Pancreas (tissue), 10 donors: ENCODE measurements around the gene MATN4. TPM values are rescaled to one million over a fixed set of nuclear protein-coding genes. Genes with fewer than 3 reads are reported as not detected.

Source experiments
- ATAC-seq, 4 donors: fragments of 200-7000 bp; cut with Tn5 transposase; one replicate each; pipeline versions ENCODE4 v1.8.0 to v1.9.1; 2020; ENCODE audit warnings: mild to moderate bottlenecking in 4 of 4, moderate library complexity in 4 of 4
- DNase-seq, 6 donors: peaks; one replicate each; pipeline ENCODE4 v3.0.0-alpha.2; 2020
- FAIRE-seq: peaks from 2 replicates; lab custom pipeline; 2012; peaks lifted over from hg19 to GRCh38; lab: Jason Lieb, UNC
- H3K27ac ChIP-seq, 4 donors: fragments of 200-600 bp; sonication (generic); 1 replicate in 3 of 4; 2 replicates in 1 of 4; pipeline versions ENCODE4 v1.5.0 to v1.8.0; 2020
- H3K27me3 ChIP-seq, 4 donors: fragments of 200-600 bp; one replicate each; pipeline ENCODE4 v1.8.0; 2021
- H3K36me3 ChIP-seq, 3 donors: fragments of 200-600 bp; sonication (generic) in 1 of 3; one replicate each; pipeline versions ENCODE4 v1.5.0 to v1.8.0; 2020 to 2021
- H3K4me1 ChIP-seq, 3 donors: fragments of 200-600 bp; one replicate each; pipeline ENCODE4 v1.8.0; 2021
- H3K4me3 ChIP-seq, 4 donors: fragments of 200-600 bp; sonication (generic) in 2 of 4; one replicate each; pipeline versions ENCODE4 v1.5.0 to v1.8.0; 2020 to 2021
- H3K9me3 ChIP-seq, 4 donors: fragments of 200-600 bp; one replicate each; pipeline ENCODE4 v1.8.0; 2021
- CTCF ChIP-seq, 4 donors: fragments of 200-600 bp; sonication (generic) in 3 of 4; IDR thresholded peaks; one replicate each; pipeline versions ENCODE4 v1.5.0 to v1.8.0; 2021; ENCODE audit warnings: antibody characterized with exemption in 4 of 4
- WGBS, 2 donors: extraction: QIAGEN DNeasy Blood & Tissue Kit; methylation state at CpG; one replicate each; pipeline ENCODE4 v1.1.7; 2013; 5-methylcytosine and 5-hydroxymethylcytosine counted together
- intact Hi-C, 3 donors: fragments of 100-400 bp; cut with DNase I; formaldehyde crosslinking; loops; one replicate each; pipeline versions ENCODE4 v1.11.1 to v1.14.2; 2022
- polyA plus RNA-seq, 2 donors: library from polyadenylated mRNA; stranded (reverse); fragments of 200-250 nt; gene quantifications; one replicate each; pipeline ENCODE4 v1.2.3, GENCODE V29; 2013
- total RNA-seq, 6 donors: library from RNA; stranded (reverse); fragmentation: NEBNext Ultra II Directional in 4 of 6; extraction: Animal tissue kit (Norgen Biotek cat#: 25700) in 4 of 6; gene quantifications; one replicate each; pipeline versions ENCODE4 v1.2.1 to v1.2.4, GENCODE V29; 2021 to 2023
- donor health status: healthy with polysubstance abuse.
- donor health status: DM: no; HTN: no; CAD: no; lungs with moderate emphysema.
- donor health status: DM: no; HTN: no; CAD: no.
- donor health status: control.
- donor health status: control.
- donor health status: Bipolar disorder and iron deficiency.
- donor health status: DM: yes; HTN: yes; CAD: no.
- donor health status: DM: no; HTN: no; CAD: no.
- donor health status: DM: no; HTN: no; CAD: no.
- donor health status: DM: yes; HTN: yes; CAD: no.

The MATN4 gene
- total and polyA plus RNA-seq, 8 donors = 0.89 to 6.4 (median 2.3) TPM

GRCh38 chr20:45303586-45304463 is 4.3 kb downstream of the MATN4 start:
- Histone ChIP-seq H3K9me3 (no peaks in the 10 kb centered on the region), H3K27ac (no peak overlapping the region), H3K4me3 (no peak overlapping the region), H3K4me1 (peaks cover 5 to 10% (median 9%) of the 10 kb centered on the region in 3 donors), H3K36me3 (no peaks in the 10 kb centered on the region), H3K27me3 (no peaks in the 10 kb centered on the region)
- no peak for TF ChIP-seq CTCF (IDR thresholded peaks at IDR 0.05)
- FAIRE-seq (no peak), ATAC-seq (no peak), DNase-seq (peak in 2 of 6 donors; percentile 34 to 64)
- WGBS, 2 donors = 83 to 84% methylated on average over 47 of the region's 47 CpGs
- intact Hi-C loops = no loop called here

- Histone ChIP-seq H3K27me3 (no peaks in the 10 kb centered on the region), H3K4me3 (no peak overlapping the region), H3K27ac (no peak overlapping the region), H3K4me1 (peaks cover 5 to 10% (median 9%) of the 10 kb centered on the region in 3 donors), H3K36me3 (no peaks in the 10 kb centered on the region), H3K9me3 (no peaks in the 10 kb centered on the region)
- WGBS, 2 donors = 68 to 75% methylated on average over 5 of the region's 5 CpGs
- TF ChIP-seq CTCF (IDR thresholded peaks at IDR 0.05) = no peak
- no peak for FAIRE-seq
- no peak for DNase-seq
- intact Hi-C loops = no loop called here
- no peak for ATAC-seq
Observed at GRCh38 chr20:45301824-45302271, 6.3 kb downstream of the MATN4 start.

- intact Hi-C loops = no loop called here
- Histone ChIP-seq H3K9me3 (no peaks in the 10 kb centered on the region), H3K4me3 (no peak overlapping the region), H3K27ac (no peak overlapping the region), H3K4me1 (peaks cover 2 to 9% (median 5%) of the 10 kb centered on the region in 3 donors), H3K27me3 (no peaks in the 10 kb centered on the region), H3K36me3 (no peaks in the 10 kb centered on the region)
- FAIRE-seq = no peak
- TF ChIP-seq CTCF (IDR thresholded peaks at IDR 0.05) = no peak
- no peak for ATAC-seq
- 61 to 73% methylated on average over 4 of the region's 4 CpGs for WGBS, 2 donors
- DNase-seq = peak in 1 of 6 donors; percentile 27
Observed at GRCh38 chr20:45300961-45301360, 7.1 kb downstream of the MATN4 start.

GRCh38 chr20:45299786-45300185 is 8.3 kb downstream of the MATN4 start:
- ATAC-seq = no peak
- TF ChIP-seq CTCF (IDR thresholded peaks at IDR 0.05) = no peak
- FAIRE-seq = no peak
- WGBS, 2 donors = 90 to 94% methylated on average over 5 to 6 of the region's 6 CpGs
- Histone ChIP-seq H3K27me3 (no peaks in the 10 kb centered on the region), H3K36me3 (no peaks in the 10 kb centered on the region), H3K4me3 (no peak overlapping the region), H3K9me3 (no peaks in the 10 kb centered on the region), H3K4me1 (peaks cover 0 to under 1% (median 0%) of the 10 kb centered on the region in 3 donors), H3K27ac (no peak overlapping the region)
- intact Hi-C loops = no loop called here
- DNase-seq = no peak
